Hepatocyte (in vitro differentiated cells): Measurements from ENCODE around the gene B3GALT2.
"Not testable (repeated sequence)": the region's sequence is repeated elsewhere in the genome, so short reads cannot be mapped to it uniquely, and the experiment has no call there.

ENCODE experiments used
- EZH2 ChIP-seq: fragments of 200-600 bp; sonication (generic); IDR thresholded peaks from 2 replicates; pipeline ENCODE4 v1.6.1; 2016; ENCODE audit warnings: antibody characterized with exemption, mild to moderate bottlenecking, borderline replicate concordance
- EZH2phosphoT487 ChIP-seq: fragments of 200-600 bp; sonication (generic); IDR thresholded peaks from one replicate; pipeline ENCODE4 v1.6.1; 2018; ENCODE audit warnings: antibody characterized with exemption, mild to moderate bottlenecking, low read depth, moderate library complexity; ENCODE audit not compliant: unreplicated experiment, severe bottlenecking
- TF ChIP-seq, protein P1 (sequence below): fragments of 200-600 bp; sonication (generic); IDR thresholded peaks from 2 replicates; pipeline ENCODE4 v1.5.1; 2016; ENCODE audit warnings: antibody characterized with exemption, mild to moderate bottlenecking; ENCODE audit not compliant: poor library complexity

GRCh38 chr1:193231146-193231545 is 44.7 kb upstream of the B3GALT2 start:
- TF ChIP-seq, protein P1, sequence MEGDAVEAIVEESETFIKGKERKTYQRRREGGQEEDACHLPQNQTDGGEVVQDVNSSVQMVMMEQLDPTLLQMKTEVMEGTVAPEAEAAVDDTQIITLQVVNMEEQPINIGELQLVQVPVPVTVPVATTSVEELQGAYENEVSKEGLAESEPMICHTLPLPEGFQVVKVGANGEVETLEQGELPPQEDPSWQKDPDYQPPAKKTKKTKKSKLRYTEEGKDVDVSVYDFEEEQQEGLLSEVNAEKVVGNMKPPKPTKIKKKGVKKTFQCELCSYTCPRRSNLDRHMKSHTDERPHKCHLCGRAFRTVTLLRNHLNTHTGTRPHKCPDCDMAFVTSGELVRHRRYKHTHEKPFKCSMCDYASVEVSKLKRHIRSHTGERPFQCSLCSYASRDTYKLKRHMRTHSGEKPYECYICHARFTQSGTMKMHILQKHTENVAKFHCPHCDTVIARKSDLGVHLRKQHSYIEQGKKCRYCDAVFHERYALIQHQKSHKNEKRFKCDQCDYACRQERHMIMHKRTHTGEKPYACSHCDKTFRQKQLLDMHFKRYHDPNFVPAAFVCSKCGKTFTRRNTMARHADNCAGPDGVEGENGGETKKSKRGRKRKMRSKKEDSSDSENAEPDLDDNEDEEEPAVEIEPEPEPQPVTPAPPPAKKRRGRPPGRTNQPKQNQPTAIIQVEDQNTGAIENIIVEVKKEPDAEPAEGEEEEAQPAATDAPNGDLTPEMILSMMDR: not testable (repeated sequence)
- not testable (repeated sequence) for TF ChIP-seq EZH2, EZH2phosphoT487
